Panc1 (cell line): ENCODE measurements around the gene PCSK1N.
"Not testable (repeated sequence)": the region's sequence is repeated elsewhere in the genome, so short reads cannot be mapped to it uniquely, and the experiment has no call there.

Experiments used
- POLR2AphosphoS5 ChIP-seq: IDR thresholded peaks from 2 replicates; pipeline ENCODE4 v1.6.1; 2012; ENCODE audit warnings: mild to moderate bottlenecking, low read depth, low read length, moderate library complexity
- SIN3A ChIP-seq: IDR thresholded peaks from 2 replicates; pipeline ENCODE4 v1.6.1; 2012; ENCODE audit warnings: low read depth, mild to moderate bottlenecking, low read length, moderate library complexity, borderline replicate concordance; ENCODE audit not compliant: insufficient read depth

DNA sequence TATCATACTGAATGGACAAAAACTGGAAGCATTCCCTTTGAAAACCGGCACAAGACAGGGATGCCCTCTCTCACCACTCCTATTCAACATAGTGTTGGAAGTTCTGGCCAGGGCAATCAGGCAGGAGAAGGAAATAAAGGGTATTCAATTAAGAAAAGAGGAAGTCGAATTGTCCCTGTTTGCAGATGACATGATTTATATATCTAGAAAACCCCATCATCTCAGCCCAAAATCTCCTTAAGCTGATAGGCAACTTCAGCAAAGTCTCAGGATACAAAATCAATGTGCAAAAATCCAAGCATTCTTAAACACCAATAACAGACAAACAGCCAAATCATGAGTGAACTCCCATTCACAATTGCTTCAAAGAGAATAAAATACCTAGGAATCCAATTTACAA, 36.6 kb upstream of the PCSK1N start:
- TF ChIP-seq POLR2AphosphoS5, SIN3A: not testable (repeated sequence)
